ENCODE data around the gene DCAKD.

DCAKD gene

GRCh38 chr17:45051060-45051719 is at the start of gene DCAKD:
DCAKD (minus strand) TSS chr17:45051632; CDS start chr17:45034885, 16,747 bp downstream.
- DNase-seq, result peak; percentile 53 to 95

DNA sequence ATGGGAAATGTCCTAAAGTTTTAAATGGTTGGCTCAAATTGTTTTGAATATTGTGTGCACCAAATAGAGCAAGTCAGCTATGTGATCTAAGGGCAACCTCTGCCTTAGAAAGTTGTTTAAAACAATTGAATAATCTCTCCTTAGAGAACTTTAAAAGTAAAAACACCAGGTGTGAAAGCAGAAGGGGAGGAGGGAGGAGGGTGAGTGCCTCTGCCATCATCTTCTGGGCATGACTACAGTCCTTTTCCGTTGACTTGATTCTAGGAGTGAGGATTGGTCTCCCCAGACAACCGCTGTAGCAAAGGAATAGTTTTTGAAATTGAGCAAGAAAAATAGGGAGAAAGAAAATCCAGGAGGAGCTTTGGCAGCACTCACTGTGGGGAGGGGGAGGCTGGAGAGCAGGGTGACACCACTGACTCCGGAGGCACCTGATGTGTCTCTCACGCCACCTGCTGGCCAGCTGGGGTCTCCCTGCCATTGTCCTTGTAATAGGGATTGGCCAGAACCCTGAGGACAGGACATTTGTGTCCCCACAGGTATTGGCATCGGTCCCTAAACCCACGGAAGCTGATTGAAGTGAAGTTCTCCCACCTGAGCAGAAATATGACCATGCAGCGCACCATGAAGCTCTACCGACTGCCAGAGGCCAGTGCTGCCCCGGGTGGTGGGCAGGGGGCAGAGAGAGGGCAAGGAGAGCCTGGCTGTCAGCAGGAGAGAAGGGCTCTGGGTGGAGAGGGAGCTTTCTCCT is 47.6 kb upstream of the DCAKD start:
- peak; percentile 50 for DNase-seq

DNA sequence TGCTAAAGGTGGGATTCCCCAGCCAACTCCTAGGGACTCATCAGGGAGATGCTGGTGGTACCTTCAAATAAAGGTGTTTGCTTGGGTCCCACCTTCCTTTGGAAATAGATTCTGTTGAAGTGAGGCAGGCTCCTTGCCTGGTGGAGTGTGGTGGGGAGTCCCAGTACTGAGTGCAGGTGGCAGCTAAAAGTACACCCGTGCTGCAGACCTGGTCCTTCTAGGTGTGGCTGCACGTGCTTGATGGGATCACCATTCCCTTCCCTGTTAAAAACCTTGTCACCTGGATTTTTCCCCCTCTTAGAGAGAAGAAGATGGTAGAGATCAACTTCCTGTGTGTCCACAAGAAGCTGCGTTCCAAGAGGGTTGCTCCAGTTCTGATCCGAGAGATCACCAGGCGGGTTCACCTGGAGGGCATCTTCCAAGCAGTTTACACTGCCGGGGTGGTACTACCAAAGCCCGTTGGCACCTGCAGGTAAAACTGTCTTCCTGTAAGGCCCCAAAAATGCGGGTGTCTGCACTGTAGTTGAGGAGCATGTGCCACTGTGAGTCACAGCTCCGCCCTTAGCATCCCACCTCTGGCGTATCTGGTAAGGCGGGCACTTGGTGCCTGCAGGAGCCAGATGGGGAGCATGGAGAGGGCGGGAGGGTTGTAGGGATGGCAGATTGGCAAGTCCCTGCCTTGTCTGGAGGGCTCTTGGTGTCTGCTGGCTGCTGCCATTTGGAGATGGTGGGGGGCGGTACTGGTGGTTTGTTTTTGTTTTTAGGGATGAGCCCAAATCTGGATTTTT is 46.8 kb upstream of the DCAKD start:
- DNase-seq, result no peak

GRCh38 chr17:45096926-45097325 is 45.5 kb upstream of the DCAKD start:
- no peak for DNase-seq

DNA sequence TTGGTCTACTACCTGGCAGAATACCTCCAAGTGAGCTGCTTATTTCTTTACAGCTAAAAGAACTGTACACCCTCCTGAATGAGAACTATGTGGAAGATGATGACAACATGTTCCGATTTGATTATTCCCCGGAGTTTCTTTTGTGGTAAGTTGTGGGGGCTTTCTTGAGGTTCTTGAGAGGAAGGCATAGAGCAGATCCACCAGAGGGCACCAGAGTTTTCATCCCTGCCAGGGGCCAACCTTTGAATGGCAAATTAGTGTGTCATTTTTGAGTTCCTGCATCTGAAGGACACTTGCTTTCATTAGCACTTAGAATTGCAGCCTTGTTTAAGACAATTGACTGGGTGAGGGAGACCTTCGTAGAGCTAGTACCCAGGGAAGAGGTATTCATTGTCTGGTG is 44.7 kb upstream of the DCAKD start:
- no peak for DNase-seq

DNA sequence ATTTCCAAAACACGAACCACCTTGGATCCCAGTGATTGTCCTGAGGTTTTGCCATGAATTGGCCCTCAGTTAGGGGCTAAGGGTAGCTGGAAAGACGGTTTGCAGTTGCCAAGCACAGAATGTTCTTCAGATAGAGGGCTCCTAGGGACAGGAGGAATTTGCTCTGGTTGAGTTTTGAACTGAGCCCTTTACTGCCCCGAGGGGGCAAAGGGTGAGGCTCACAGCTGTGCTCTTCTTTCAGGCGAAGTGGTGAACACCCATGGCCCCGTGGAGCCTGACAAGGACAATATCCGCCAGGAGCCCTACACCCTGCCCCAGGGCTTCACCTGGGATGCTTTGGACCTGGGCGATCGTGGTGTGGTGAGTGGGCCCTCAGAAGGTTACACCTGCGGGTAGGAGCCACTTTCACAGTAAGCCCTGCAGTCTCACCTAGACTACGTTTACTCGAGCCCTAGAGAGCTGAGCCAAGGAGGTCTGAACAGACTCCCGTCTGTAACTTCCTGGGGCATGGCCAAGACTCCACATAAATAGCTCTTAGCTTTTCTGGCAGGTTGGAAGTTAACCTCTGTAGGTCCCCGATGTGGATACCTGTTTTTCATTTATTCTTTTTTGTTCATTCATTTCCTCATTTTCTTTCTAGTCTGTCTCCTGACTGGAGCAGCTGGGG is 42.1 kb upstream of the DCAKD start:
- no peak for DNase-seq

DNA sequence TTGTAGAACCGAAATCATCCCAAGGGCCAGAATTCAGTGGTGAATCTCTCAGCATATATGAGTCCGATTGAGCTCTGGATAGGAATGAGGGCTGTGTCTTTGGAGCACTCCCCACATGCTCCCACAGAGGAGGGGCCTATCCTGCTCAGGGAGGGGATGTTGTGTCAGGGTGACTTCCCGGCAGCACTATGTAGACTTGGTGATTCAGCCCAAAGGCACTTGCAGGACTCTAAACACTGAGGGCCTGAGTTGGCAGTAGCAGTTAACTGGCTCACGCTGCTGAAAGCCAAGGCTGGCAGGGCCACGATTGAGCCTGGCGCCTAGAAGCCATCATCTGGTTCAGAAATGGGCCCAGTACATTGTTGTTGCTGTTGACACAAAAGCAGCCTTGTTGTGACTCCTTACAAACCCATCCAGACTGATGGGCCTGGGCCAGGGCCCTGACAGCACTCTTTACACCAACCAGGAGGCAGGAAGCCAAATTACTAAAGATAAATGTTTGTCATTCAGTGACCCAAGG is 41.5 kb upstream of the DCAKD start:
- no peak for DNase-seq

GRCh38 chr17:45091778-45092425 is 40.5 kb upstream of the DCAKD start:
- no peak for DNase-seq

GRCh38 chr17:45090711-45091110 is 39.3 kb upstream of the DCAKD start:
- no peak for DNase-seq

- no peak for DNase-seq
Observed at GRCh38 chr17:45088741-45089140, 37.3 kb upstream of the DCAKD start.

DNA sequence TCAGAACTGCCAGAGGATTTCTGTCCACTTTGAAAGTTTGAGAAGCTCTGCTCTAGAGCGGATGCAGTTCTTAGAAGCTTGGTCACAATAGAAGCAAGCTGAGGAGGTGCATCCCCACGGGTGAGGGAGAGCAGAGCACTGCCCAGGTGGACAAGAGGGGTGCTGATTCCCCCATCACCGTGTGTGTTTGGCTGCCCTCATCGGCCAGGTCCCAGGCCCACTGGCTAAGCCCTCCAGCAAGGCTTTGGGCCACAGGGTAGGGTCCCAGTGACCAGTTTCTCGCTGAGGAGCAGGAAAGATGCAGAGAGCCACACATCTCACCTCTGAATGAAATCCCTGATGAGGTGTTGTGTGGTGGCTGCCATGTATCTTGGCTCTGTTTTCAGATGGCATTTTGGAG is 36.5 kb upstream of the DCAKD start:
- DNase-seq, result no peak

DNA sequence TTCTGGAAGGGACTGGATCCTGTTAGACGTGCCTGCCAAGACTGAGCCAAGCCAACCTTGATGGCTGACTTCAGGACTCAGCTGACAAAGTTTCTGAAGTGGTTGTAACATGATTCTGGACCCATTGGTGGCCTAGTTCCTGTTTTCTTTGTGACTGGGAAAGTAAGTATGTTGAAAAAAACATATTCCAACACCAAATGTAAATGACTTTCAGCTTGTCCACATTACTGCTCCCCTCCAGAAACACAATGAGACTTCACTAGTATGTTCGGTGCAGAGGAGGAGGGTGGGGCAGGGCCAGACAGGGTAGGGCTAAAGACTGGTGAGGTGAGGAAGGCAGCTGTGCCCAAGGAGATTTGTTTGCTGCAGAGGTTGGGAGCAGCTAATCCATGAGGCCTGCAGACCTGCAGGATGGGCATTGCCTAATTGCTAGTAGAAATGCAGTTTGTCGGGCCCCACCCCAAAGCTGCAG is 36.1 kb upstream of the DCAKD start:
- no peak for DNase-seq

- no peak for DNase-seq
Observed at GRCh38 chr17:45086865-45087503, 35.6 kb upstream of the DCAKD start.

- no peak for DNase-seq
Observed at GRCh38 chr17:45086391-45086790, 35.0 kb upstream of the DCAKD start.

DNA sequence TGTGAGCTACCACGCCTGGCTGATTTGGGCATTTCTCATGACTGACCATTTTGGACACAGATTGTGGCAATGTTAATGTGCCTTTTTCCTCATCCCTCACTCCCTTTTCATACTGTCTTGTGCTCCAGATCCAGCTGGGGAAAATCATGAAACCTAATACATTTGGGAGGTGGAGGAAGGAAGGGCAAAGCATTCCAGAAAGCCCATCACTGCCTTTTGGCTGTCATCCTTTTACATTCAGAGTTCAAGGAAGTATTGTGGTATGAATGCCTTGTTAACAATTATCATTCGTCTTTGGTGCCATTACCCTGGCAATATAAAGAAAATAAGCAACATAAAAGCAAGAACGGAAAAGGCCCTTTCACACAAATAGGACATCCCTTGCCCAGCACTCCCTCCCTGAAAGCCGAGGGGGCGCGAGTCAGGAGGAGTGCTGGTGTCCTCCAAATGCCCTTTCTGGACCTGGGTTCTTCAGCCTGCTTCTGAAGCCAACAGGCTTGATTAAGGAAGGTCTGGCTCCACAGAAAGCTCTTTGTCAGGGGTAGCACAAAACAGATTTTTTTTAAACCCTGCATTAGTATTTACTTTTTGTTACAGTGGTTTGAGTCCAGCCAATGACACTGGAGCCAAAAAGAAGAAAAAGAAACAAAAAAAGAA is 29.7 kb upstream of the DCAKD start:
- no peak for DNase-seq

GRCh38 chr17:45077643-45078042 is 26.2 kb upstream of the DCAKD start:
- DNase-seq, result no peak

GRCh38 chr17:45073414-45074070 is 22.1 kb upstream of the DCAKD start:
- DNase-seq, result no peak

- no peak for DNase-seq
Observed at GRCh38 chr17:45070809-45071208, 19.4 kb upstream of the DCAKD start.

DNA sequence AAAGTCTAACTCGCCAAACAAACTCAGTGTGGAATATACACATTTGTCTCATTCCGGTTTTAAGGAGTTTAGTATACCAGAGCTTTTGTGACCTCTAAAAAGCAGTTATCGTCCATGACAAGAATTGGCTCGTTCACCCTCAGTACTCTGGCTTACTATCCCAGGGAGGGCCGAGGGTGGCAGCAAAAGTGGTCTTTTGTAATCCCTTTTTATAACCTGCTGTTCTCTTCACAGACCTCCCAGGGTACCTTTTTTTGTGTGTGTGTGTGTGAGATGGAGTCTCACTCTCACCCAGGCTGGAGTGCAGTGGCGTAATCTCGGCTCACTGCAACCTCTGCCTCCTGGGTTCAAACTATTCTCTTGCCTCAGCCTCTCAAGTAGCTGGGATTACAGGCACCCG is 18.6 kb upstream of the DCAKD start:
- DNase-seq, result no peak

DNA sequence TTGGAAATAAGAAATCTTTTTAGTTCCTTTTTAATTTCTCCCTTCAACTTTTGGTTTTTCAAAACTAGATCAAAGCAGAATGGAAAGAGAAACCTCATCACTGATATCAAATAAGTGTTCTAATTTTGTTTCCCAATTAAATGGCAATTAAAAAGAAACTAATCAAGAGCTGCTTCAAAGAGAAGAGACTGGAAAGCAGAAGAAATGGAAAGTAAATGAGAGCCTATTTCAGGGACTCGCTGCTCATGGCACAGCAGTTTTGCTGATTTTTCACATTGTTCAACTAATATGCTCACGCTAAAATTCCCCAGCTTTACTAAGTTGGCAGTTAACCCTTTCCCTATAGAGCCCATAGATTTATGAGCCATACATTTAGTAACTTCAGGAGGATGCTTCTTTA is 16.2 kb upstream of the DCAKD start:
- no peak for DNase-seq

- no peak for DNase-seq
Observed at GRCh38 chr17:45063198-45063597, 11.8 kb upstream of the DCAKD start.

Data from NCI-H187 (cell line).